SK-N-SH treated with all-trans-retinoic acid at 6 μM for 48 hours (cell line): ENCODE results near the gene TACR1.

ENCODE experiments used
- BACH2 ChIP-seq: fragments of 250-450 bp; sonication (Bioruptor Pico); IDR thresholded peaks from 2 replicates; pipeline ENCODE4 v1.9.0; 2021; ENCODE audit warnings: mild to moderate bottlenecking, borderline replicate concordance
- CSRNP3 ChIP-seq: fragments of 250-450 bp; sonication (Bioruptor Pico); IDR thresholded peaks from 2 replicates; pipeline ENCODE4 v1.5.1; 2021; ENCODE audit warnings: mild to moderate bottlenecking, moderate library complexity
- OSR1 ChIP-seq: fragments of 250-450 bp; sonication (Bioruptor Pico); IDR thresholded peaks from 2 replicates; pipeline ENCODE4 v1.8.0; 2022; ENCODE audit warnings: moderate library complexity, mild to moderate bottlenecking, inconsistent platforms
- PATZ1 ChIP-seq: fragments of 250-450 bp; sonication (Bioruptor Pico); IDR thresholded peaks from 2 replicates; pipeline ENCODE4 v1.8.0; 2020; ENCODE audit warnings: mild to moderate bottlenecking, moderate library complexity, borderline replicate concordance
- TOX ChIP-seq: fragments of 250-450 bp; sonication (Bioruptor Pico); IDR thresholded peaks from 2 replicates; pipeline ENCODE4 v1.8.0; 2021; ENCODE audit warnings: mild to moderate bottlenecking, moderate library complexity, borderline replicate concordance
- ZNF8 ChIP-seq: fragments of 450-650 bp; formaldehyde crosslinking; IDR thresholded peaks from 2 replicates; pipeline ENCODE4 v1.5.0; 2020; ENCODE audit warnings: mild to moderate bottlenecking, moderate library complexity

GRCh38 chr2:75076088-75076487, 123.2 kb downstream of the TACR1 start:
- TF ChIP-seq ZNF8 (CRISPR knock-in tag) (no peak), TOX (CRISPR knock-in tag) (no peak), CSRNP3 (CRISPR knock-in tag) (no peak), PATZ1 (CRISPR knock-in tag) (no peak), OSR1 (no peak), BACH2 (CRISPR knock-in tag) (no peak)
